Astrocyte (in vitro differentiated cells and primary cell): ENCODE data around the gene OLFML2B. TPM values are rescaled to one million over a fixed set of nuclear protein-coding genes. Genes with fewer than 3 reads are reported as not detected.
A peak's percentile ranks its signal among the peaks of the same experiment; 100 is the strongest.

Experiments used
- DNase-seq: peaks from one replicate; pipeline ENCODE4 v3.0.0-alpha.2; 2010; ENCODE audit warnings: low read depth
- FAIRE-seq: peaks from 2 replicates; lab custom pipeline; 2011; peaks lifted over from hg19 to GRCh38; lab: Jason Lieb, UNC
- H2AFZ ChIP-seq: 2 replicates; pipeline ENCODE4 v1.6.0; 2012; ENCODE audit warnings: low read depth, low read length, inconsistent platforms
- H3K27ac ChIP-seq: 2 replicates; pipeline ENCODE4 v1.5.1; 2011; ENCODE audit warnings: low read depth, low read length, inconsistent platforms
- H3K27me3 ChIP-seq: 2 replicates; pipeline ENCODE4 v1.6.0; 2011; ENCODE audit warnings: low read length, inconsistent platforms; ENCODE audit not compliant: insufficient read depth
- H3K36me3 ChIP-seq: 2 replicates; pipeline ENCODE4 v1.5.1; 2011; ENCODE audit warnings: low read length, inconsistent platforms; ENCODE audit not compliant: insufficient read depth
- H3K4me1 ChIP-seq: 2 replicates; pipeline ENCODE4 v1.5.1; 2011; ENCODE audit warnings: low read length, inconsistent platforms; ENCODE audit not compliant: insufficient read depth
- H3K4me2 ChIP-seq: 2 replicates; pipeline ENCODE4 v1.6.0; 2012; ENCODE audit warnings: low read length, inconsistent platforms
- H3K4me3 ChIP-seq: 2 replicates; pipeline ENCODE4 v1.5.1; 2011; ENCODE audit warnings: low read depth, mild to moderate bottlenecking, low read length, inconsistent platforms; ENCODE audit not compliant: insufficient read depth
- H3K79me2 ChIP-seq: 2 replicates; pipeline ENCODE4 v1.6.0; 2012; ENCODE audit warnings: mild to moderate bottlenecking, low read length, inconsistent platforms; ENCODE audit not compliant: insufficient read depth
- H3K9ac ChIP-seq: 2 replicates; pipeline ENCODE4 v1.6.0; 2012; ENCODE audit warnings: mild to moderate bottlenecking, low read length, inconsistent platforms
- H3K9me3 ChIP-seq: 2 replicates; pipeline ENCODE4 v1.5.1; 2012; ENCODE audit warnings: low read depth, mild to moderate bottlenecking, low read length, inconsistent platforms; ENCODE audit not compliant: insufficient read depth
- H4K20me1 ChIP-seq: 2 replicates; pipeline ENCODE4 v1.6.0; 2012; ENCODE audit warnings: low read length, inconsistent platforms; ENCODE audit not compliant: insufficient read depth
- H3K27ac Mint-ChIP-seq: one replicate; pipeline ENCODE4 v1.8.0; 2021; ENCODE audit warnings: mild to moderate bottlenecking, mixed read lengths; ENCODE audit not compliant: unreplicated experiment
- H3K27me3 Mint-ChIP-seq: one replicate; pipeline ENCODE4 v1.8.0; 2021; ENCODE audit warnings: low read depth, mixed read lengths; ENCODE audit not compliant: unreplicated experiment
- H3K36me3 Mint-ChIP-seq: one replicate; pipeline ENCODE4 v1.8.0; 2021; ENCODE audit warnings: low read depth, mixed read lengths; ENCODE audit not compliant: unreplicated experiment
- H3K4me1 Mint-ChIP-seq: one replicate; pipeline ENCODE4 v1.8.0; 2021; ENCODE audit warnings: low read depth, mixed read lengths; ENCODE audit not compliant: unreplicated experiment
- H3K4me3 Mint-ChIP-seq: one replicate; pipeline ENCODE4 v1.8.0; 2021; ENCODE audit warnings: mild to moderate bottlenecking, moderate library complexity, mixed read lengths; ENCODE audit not compliant: unreplicated experiment
- H3K9me3 Mint-ChIP-seq: one replicate; pipeline ENCODE4 v1.8.0; 2021; ENCODE audit warnings: mild to moderate bottlenecking, mixed read lengths; ENCODE audit not compliant: unreplicated experiment
- CTCF ChIP-seq: IDR thresholded peaks from 2 replicates; pipeline ENCODE4 v1.5.1; 2011; ENCODE audit warnings: low read depth, mild to moderate bottlenecking, inconsistent platforms, low read length, moderate library complexity; ENCODE audit not compliant: insufficient read depth
- EZH2 ChIP-seq: IDR thresholded peaks from 2 replicates; pipeline ENCODE4 v1.6.1; 2012; ENCODE audit warnings: mild to moderate bottlenecking, low read length, inconsistent platforms; ENCODE audit not compliant: insufficient read depth
- total RNA-seq: library from RNA; stranded (reverse); gene quantifications from 2 replicates; pipeline ENCODE4 v1.2.1, GENCODE V29; 2021

OLFML2B gene
- total RNA-seq, 1 donor from 2014 or later: 14.7 TPM

GRCh38 chr1:162059721-162060120 is 36.1 kb upstream of the OLFML2B start:
- Mint-ChIP-seq H3K27ac (no peak overlapping the region), H3K9me3 (no peaks in the 10 kb centered on the region), H3K36me3 (no peaks in the 10 kb centered on the region), H3K4me3 (no peak overlapping the region), H3K27me3 (peaks cover 2% of the 10 kb centered on the region), H3K4me1 (peaks cover 6% of the 10 kb centered on the region)
- Histone ChIP-seq H2AFZ (no peak overlapping the region), H3K4me1 (peaks cover 13% of the 10 kb centered on the region), H3K36me3 (no peaks in the 10 kb centered on the region), H3K79me2 (no peaks in the 10 kb centered on the region), H3K9ac (no peak overlapping the region), H4K20me1 (no peaks in the 10 kb centered on the region), H3K4me2 (no peak overlapping the region), H3K27me3 (no peaks in the 10 kb centered on the region), H3K9me3 (no peaks in the 10 kb centered on the region), H3K27ac (no peak overlapping the region), H3K4me3 (no peak overlapping the region)
- FAIRE-seq (no peak), DNase-seq (no peak)
- TF ChIP-seq EZH2 (no peak), CTCF (no peak)

GRCh38 chr1:162056579-162056978 is 32.9 kb upstream of the OLFML2B start:
- no peak overlapping the region for H3K4me3 Mint-ChIP-seq
- peaks cover 2% of the 10 kb centered on the region for H3K27me3 Mint-ChIP-seq
- Histone ChIP-seq H3K27me3 (no peaks in the 10 kb centered on the region), H3K9me3 (no peaks in the 10 kb centered on the region), H3K79me2 (no peaks in the 10 kb centered on the region), H4K20me1 (no peaks in the 10 kb centered on the region), H3K4me3 (no peak overlapping the region), H3K36me3 (no peaks in the 10 kb centered on the region), H3K4me2 (no peak overlapping the region), H3K4me1 (peaks cover 10% of the 10 kb centered on the region), H3K9ac (no peak overlapping the region), H3K27ac (no peak overlapping the region), H2AFZ (no peak overlapping the region)
- no peaks in the 10 kb centered on the region for H3K36me3 Mint-ChIP-seq
- H3K9me3 Mint-ChIP-seq: no peaks in the 10 kb centered on the region
- FAIRE-seq (no peak), DNase-seq (no peak)
- peaks cover 6% of the 10 kb centered on the region for H3K4me1 Mint-ChIP-seq
- no peak overlapping the region for H3K27ac Mint-ChIP-seq
- TF ChIP-seq CTCF (no peak), EZH2 (no peak)

- no peak overlapping the region for H3K4me2 ChIP-seq
- H3K9ac ChIP-seq: no peak overlapping the region
- H3K27ac ChIP-seq: no peak overlapping the region
- H3K4me3 Mint-ChIP-seq: no peak overlapping the region
- peaks cover 6% of the 10 kb centered on the region for H3K4me1 Mint-ChIP-seq
- no peaks in the 10 kb centered on the region for H3K27me3 ChIP-seq
- H3K36me3 ChIP-seq: no peaks in the 10 kb centered on the region
- peak overlapping the region; percentile 55 for H2AFZ ChIP-seq
- no peaks in the 10 kb centered on the region for H4K20me1 ChIP-seq
- TF ChIP-seq CTCF (peak; percentile 91), EZH2 (no peak)
- no peak overlapping the region for H3K4me3 ChIP-seq
- no peak for FAIRE-seq
- no peaks in the 10 kb centered on the region for H3K79me2 ChIP-seq
- H3K9me3 Mint-ChIP-seq: no peaks in the 10 kb centered on the region
- H3K27ac Mint-ChIP-seq: no peak overlapping the region
- H3K9me3 ChIP-seq: no peaks in the 10 kb centered on the region
- H3K27me3 Mint-ChIP-seq: peaks cover 2% of the 10 kb centered on the region
- peak; percentile 29 for DNase-seq
- no peaks in the 10 kb centered on the region for H3K36me3 Mint-ChIP-seq
- peaks cover 10% of the 10 kb centered on the region for H3K4me1 ChIP-seq
Measured at GRCh38 chr1:162056043-162056442, 32.4 kb upstream of the OLFML2B start.
